NCI-H1694 (cell line): ENCODE measurements around the gene VWCE.

ENCODE experiments used
- DNase-seq: peaks from one replicate; lab custom pipeline; 2025; lab: John Stamatoyannopoulos, UW

VWCE gene

GRCh38 chr11:61281581-61282250 lies 13.4 kb downstream of the VWCE start:
- no peak for DNase-seq

- no peak for DNase-seq
Observed at GRCh38 chr11:61280883-61281580, 14.1 kb downstream of the VWCE start.

DNA sequence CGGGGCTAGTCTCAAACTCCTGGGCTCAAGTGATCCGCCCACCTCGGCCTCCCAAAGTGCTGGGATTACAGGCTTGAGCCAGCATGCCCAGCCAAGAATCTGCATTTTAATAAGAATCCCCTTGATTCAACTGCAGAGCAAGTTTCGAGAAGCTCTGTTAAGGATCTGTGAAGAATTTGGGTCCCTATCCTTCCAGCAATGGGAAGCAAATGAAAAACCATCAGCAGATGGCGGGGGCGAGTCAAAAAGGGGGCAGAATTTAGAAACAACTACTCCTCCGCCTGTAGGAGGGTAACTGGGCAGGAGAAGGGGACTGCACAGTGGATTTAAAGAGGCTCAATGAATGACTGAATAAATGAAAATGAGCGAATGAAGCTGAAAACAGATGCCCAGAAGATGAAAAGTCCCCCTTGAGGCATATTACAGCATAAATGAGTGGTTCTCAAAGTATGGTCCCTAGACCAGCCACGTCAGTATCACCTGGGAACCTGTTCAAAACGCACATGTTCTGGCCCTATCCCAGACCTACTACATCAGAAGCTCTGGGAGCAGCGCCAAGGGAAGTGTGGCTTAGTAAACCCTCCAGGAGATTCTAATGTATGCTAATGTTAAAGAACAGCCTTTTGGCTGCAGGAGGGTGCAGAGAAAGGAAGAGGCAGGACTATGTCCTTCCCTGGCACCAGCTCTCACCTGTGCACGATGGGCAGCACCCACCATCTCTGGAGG lies 15.0 kb downstream of the VWCE start:
- DNase-seq, result no peak

GRCh38 chr11:61278001-61278470 lies 17.1 kb downstream of the VWCE start:
- DNase-seq, result no peak

GRCh38 chr11:61277186-61278000 lies 17.7 kb downstream of the VWCE start:
- no peak for DNase-seq

DNA sequence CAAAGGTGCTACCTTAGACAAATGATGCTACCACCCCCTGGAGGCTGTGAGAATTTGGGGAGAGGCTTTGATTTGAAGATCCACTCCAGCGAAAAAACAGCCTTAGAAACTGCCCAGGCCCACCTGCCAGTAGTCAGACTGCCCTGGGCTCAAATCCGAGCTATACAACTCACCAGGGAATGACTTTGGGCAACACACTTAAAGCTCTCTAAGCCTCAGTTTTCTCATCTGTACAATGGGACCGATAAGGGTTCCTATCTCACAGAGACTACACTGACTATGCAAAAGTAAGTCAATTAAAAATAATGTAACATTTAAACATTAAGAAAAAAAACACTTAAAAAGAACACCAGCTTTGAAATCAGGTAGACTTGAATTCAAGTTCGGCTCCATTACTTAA lies 19.9 kb downstream of the VWCE start:
- DNase-seq, result no peak

GRCh38 chr11:61274084-61274483 lies 21.0 kb downstream of the VWCE start:
- no peak for DNase-seq

DNA sequence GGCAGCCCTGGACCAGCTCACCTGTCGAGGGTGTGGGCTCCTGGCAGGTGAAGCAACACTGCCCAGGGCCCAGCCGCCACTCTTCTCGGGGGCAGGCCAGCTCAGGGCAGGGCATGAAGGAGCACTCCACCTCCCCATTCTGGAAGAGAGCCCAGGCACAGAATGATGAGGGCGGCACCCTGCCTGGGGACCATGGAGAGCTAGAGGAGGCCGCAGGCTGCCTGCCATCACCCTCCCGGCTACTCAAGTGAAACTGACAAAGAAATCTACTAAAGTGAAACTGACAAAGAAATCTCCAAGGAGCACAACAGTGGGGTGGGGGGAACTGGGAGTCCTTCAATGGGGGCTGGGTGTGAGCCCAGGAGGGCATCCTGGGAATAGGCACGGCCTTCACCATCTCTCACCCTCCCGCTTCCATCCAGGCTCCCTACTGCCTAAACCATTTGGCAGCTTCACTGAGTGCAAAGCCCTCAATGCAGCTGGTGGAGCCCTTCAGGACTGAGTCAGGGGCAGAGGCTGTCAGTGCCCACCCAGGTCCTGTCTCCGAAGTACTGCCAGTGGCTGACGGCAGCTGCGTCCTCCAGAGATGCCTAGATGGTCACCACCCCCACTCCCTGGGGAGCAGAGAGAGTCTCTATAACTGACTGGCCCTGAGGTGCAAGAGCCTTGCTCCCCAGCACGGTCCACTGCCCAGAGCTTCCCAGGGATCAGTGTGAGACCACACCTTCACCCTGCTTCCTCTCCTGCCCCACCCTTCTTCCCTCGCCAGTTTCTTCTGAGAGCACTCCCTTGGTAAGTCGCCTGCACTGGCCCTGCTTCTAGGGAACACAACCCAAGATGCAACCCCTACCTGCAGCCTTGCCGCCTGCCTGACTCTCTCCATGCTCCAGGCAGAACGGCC lies 21.7 kb downstream of the VWCE start:
- no peak for DNase-seq

GRCh38 chr11:61272731-61273130 lies 22.4 kb downstream of the VWCE start:
- DNase-seq, result no peak

DNA sequence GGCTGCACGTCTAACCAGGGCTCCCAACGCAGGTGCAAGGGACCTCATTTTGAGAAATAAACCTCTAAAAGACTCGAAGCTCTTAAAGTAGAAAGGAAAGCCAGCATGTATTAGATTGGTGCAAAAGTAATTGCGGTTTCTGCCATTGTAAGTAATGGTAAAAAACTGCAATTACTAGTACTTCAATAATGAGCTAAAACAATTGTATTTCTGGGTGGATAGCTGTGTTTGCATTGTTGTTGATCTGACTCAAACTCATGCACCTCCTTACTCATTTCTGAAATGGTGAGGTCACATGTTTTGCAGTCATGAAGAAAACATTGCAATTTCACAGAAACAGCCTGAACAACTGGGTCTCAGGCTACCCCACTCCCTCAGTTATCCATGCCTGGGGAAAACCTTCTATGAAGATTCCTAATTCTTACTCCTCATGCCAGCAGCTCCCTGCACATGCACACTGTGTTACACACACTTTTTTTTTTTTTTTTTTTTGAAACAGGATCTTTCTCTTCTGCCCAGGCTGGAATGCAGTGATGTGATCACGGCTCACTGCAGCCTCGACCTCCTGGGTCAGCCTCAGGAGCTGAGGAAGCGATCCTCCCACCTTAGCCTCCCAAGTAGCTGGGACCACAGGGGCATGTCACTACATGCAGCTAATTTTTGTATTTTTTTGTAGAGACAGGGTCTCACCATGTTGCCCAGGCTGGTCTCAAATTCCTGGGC lies 24.6 kb downstream of the VWCE start:
- no peak for DNase-seq

GRCh38 chr11:61268588-61269250 lies 26.4 kb downstream of the VWCE start:
- no peak for DNase-seq

- no peak for DNase-seq
Observed at GRCh38 chr11:61267437-61267841, 27.7 kb downstream of the VWCE start.

DNA sequence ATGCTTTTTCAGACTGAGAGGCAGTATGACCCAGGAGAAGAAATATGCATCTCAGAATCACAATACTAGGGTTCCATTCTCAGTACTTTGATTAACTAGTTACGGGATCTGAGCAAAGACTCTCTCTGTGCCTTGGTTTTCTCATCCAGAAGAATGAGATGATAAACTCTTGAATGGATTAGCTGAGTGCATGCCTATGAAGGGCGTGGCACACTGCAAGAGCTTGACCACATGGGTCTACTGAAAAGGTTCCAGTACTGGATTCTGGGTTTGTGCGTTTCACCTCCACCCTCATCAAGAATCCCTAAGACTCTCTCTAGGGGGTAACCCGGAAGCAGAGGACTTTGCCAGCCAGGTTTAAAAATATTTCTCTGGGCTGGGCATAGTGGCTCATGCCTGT lies 28.5 kb downstream of the VWCE start:
- no peak for DNase-seq

DNA sequence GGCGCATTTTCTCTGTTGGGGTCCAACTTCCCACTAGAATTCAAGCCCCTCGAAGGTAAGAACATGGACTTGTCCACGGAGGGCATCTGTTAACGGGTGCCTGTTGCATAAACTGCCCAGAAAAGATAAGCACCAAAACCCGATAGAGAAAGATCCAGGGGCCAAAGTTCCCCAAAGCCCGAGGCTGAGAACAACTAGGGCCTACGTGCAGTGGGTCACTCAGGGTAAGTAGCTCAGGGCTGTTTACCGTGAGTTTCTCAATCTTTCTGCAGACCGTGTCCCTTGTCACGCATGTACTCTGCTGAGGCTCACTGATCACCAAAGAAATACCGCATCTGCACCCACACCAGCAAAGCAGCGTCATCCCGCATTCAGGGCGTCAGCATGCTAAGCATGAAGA lies 29.8 kb downstream of the VWCE start:
- DNase-seq, result no peak

GRCh38 chr11:61264795-61265194 lies 30.3 kb downstream of the VWCE start:
- DNase-seq, result no peak

- DNase-seq, result no peak
Observed at GRCh38 chr11:61264371-61264770, 30.7 kb downstream of the VWCE start.

DNA sequence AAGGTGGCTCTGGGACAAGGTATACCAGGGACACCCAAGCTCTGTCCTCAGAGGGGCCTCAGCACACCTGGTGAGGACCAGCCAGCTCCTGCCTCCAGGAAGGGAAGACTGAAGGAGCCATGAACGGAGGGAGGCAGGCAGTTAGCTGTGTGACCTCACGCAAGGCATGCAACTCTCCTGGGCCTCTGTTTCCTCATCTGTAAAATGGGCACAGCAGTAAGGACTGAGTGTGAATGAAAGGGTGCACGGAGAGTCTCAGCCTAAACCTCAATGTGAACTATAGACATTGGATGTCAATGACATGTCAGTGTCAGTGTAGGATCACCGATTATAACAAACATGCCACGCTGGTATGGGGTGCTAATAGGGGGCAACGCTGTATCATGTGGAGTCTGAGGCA lies 35.8 kb downstream of the VWCE start:
- no peak for DNase-seq

DNA sequence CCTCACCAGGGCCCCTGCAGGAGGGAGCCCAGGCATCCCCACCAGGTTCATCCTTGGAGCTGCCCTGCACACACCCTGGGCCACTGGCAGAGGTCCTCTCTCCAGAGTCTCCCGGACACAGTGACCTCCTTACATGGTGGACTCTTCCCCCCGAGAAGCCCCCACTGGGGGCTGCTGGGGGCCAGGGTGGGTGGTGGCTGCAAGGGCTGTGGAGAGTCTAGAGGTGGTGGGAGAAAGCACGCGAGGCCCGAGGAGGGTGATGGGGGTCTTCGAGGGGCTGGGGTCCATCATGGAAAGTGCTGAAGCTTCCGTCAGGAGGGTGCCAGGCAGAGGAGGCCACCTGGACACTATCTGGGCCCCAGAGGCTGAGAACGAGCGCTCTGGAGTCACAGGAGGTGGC lies 36.6 kb downstream of the VWCE start:
- no peak for DNase-seq

- no peak for DNase-seq
Observed at GRCh38 chr11:61256710-61257482, 38.2 kb downstream of the VWCE start.
